IPS-NIHi11 (cell line): Measurements from ENCODE around the gene GULP1.
"Not testable (repeated sequence)": the region's sequence is repeated elsewhere in the genome, so short reads cannot be mapped to it uniquely, and the experiment has no call there.

Source experiments
- DNase-seq: peaks from one replicate; pipeline ENCODE4 v3.0.0; 2012; ENCODE audit warnings: mixed read lengths, low spot score

The GULP1 gene

DNA sequence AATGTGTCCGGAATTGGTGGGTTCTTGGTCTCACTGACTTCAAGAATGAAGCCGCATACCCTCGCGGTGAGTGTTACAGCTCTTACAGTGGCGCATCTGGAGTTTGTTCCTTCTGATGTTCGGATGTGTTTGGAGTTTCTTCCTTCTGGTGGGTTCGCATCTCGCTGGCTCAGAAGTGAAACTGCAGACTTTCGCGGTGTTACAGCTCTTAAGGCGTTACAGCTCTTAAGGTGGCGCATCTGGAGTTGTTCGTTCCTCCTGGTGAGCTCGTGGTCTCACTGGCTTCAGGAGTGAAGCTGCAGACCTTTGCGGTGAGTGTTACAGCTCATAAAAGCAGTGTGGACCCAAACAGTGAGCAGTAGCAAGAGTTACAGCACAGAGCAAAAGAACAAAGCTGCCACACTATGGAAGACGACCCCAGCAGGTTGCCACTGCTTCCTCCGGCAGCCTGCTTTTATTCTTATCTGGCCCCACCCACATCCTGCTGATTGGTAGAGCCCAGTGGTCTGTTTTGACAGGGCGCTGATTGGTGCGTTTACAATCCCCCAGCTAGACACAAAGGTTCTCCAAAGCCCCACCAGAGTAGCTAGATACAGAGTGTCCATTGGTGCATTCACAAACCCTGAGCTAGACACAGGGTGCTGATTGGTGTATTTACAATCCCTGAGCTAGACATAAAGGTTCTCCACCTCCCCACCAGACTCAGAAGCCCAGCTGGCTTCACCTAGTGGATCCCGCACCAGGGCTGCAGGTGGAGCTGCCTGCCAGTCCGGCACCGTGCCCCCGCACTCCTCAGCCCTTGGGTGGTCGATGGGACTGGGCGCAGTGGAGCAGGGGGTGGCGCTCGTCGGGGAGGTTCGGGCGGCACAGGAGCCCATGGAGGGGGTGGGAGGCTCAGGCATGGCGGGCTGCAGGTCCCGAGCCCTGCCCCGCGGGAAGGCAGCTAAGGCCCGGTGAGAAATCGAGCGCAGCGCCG lies 314.2 kb downstream of the GULP1 start:
- DNase-seq = not testable (repeated sequence)

- DNase-seq = not testable (repeated sequence)
These were observed 314.9 kb downstream of the GULP1 start for GRCh38 chr2:188606596-188606995.

GRCh38 chr2:188607501-188607900 lies 315.8 kb downstream of the GULP1 start:
- no peak for DNase-seq

- DNase-seq = no peak
These were observed 317.8 kb downstream of the GULP1 start for GRCh38 chr2:188609321-188610049.

- DNase-seq = no peak
These were observed 318.4 kb downstream of the GULP1 start for GRCh38 chr2:188610050-188610444.

GRCh38 chr2:188610827-188611226 lies 319.2 kb downstream of the GULP1 start:
- no peak for DNase-seq

- no peak for DNase-seq
These were observed 327.5 kb downstream of the GULP1 start for GRCh38 chr2:188619146-188619545.

- DNase-seq = no peak
These were observed 329.2 kb downstream of the GULP1 start for GRCh38 chr2:188620916-188621315.

GRCh38 chr2:188622601-188623260 lies 331.1 kb downstream of the GULP1 start:
- DNase-seq = no peak

DNA sequence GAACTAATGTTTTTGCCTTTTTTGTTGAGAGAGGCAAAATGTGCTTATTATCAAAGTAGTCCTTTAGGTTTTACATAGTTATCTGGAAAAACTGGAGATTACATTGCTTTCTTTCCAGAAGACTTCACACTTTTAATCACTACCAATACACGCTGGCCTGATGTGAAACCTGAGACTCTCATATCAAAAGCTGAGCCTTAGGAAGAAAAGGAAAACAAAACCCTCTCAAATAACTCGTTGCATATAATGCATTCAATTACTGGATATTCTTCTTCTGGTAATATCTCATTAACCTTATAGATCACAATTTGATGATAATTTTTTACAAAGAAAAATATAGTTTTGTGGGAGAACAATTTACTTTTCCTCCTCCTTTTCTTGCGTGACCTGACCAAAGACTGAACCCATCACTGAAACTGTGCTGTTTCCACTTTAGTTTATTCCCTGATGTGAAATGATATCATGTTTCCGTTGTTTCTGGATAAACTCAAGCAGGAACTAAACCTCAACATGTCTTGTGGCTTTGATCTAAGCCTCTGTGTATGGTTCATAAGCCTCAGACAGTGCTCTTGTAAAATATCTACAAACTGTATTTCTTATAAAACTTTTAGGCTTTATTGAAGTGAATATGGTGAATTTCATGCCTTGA lies 332.4 kb downstream of the GULP1 start:
- DNase-seq = no peak

GRCh38 chr2:188627471-188627870 lies 335.8 kb downstream of the GULP1 start:
- DNase-seq = no peak

DNA sequence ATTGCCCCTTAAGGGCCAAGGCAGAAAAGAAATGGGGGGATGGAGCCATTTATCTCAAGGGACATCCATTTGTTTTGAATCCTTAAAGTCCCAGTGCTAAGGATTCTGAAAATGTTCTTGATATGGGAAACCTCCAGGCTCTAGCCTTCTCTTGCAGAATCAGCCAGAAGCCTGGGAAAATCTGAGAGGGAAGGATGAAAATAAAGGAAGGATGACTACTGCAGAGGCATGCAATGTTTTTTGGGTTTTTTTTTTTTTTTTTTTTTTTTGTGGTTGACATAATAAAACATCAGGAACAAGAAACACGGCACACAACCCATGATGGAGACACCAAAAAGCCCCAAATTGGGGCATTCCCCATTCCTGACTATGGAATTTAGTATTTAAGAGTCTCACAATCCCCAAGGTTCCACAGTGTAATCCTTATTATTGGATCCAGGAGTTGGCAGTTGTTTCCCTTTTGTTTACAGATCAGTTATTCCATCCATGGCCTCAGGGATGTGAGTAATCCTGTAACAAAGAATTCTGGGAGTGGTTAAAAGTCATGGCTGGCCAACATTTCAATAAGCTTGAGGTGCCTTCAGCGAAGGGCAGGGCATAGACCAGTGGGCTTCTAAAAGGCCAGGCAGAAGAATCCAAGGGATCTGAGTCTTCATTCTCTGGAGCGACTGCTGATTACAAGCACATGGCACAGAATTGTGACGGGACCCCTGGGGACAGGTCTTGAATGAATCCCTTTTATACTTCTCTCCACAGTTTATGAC lies 337.5 kb downstream of the GULP1 start:
- no peak for DNase-seq

DNA sequence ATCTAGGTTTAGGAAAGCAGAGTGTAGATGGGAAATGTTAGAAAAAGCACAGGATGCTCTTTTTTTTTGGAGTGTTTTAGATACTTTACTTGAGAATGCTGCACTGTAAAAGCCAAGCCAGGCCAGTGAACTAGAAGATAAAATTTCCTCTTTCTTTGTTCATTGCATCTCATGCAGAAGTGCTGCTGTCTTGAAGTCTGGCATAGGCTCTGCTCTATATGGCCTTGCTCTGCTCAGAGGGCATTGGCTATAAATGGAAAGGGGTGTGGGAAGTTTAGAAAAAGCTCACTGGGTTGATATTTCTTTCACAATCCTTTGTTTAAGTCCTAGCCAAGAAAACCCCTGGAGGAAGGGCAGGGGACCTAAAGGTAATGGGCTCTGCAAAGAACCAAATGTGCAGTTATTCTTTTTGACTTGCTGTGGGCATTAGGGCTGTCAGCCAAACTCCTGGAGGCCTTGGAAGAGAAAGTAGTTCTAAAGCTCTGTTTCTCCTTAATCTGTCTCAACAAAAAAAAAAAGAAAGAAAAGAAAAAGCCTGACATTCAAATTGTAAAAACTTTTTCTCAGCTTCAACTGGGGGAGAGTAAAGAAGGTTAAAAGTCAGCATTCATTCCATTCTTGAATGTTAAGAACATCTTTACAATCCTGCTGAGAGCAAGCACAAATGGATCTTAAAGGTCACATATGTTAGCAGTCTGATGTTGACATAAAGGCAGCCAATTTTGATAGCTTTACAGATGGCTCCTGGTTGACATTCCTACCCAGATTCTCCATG lies 338.3 kb downstream of the GULP1 start:
- DNase-seq = no peak

DNA sequence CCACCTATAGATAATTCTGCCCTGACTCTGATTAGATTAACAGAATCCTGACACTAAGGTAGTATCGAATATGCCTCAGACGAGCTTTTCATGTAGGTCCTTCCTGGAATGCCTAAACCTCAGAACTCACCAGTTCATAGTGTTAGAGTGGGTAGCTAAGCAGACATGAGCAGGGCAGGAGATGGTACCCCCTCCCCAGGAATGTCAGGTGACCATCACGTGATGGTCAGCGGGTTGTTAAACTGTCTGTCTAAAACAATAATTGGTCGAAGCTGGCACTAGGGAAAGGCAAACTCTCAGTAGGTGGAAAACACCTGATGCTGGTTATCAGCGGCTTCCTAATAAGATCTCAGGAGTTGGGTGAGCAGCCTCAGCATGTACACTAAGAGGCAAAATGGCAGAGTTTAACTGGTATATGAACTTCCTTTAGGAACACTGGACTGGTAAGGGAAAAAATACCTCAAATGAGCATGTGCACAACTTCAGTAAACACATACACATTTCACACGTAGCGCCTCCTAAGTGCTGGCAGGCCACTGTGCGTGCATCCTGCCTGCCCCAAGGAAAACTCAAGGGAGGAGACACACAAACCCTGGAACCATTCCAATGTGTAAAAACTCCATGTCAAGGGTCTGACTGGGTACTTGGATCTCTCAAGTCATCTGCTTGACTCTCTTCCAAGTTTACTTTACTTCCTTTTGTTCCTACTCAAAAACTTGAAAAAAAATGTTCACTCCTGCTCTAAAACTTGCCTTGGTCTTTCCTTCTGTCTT lies 339.5 kb downstream of the GULP1 start:
- no peak for DNase-seq

DNA sequence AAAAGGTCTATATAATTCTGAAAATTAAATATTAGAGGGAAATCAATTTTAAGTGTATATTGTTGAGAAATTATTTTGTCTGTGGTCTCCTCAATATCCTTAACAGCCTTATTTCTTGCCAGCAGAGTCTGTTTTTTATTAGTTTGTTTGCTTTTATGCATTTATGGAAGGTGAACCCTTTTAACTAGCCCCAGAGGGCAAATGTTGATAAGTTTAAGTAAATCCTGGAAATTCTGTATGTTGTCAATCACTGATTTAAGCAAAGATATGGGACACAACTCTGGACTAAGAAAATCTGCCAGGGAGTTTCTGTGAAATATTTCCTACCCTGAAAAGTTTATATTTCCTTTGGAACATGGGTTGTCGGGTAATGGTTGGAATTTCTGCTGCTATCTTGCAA lies 343.0 kb downstream of the GULP1 start:
- no peak for DNase-seq
